GM21528 (cell line): Measurements from ENCODE around the gene GOLGA6L10.
"Not testable (repeated sequence)": the region's sequence is repeated elsewhere in the genome, so short reads cannot be mapped to it uniquely, and the experiment has no call there.

Source experiments
- ATAC-seq: cut with Tn5 transposase; IDR thresholded peaks from one replicate; pipeline ENCODE4 v1.9.1; 2021; ENCODE audit warnings: mild to moderate bottlenecking, moderate library complexity; ENCODE audit not compliant: unreplicated experiment, low FRiP score

The GOLGA6L10 gene, protein sequence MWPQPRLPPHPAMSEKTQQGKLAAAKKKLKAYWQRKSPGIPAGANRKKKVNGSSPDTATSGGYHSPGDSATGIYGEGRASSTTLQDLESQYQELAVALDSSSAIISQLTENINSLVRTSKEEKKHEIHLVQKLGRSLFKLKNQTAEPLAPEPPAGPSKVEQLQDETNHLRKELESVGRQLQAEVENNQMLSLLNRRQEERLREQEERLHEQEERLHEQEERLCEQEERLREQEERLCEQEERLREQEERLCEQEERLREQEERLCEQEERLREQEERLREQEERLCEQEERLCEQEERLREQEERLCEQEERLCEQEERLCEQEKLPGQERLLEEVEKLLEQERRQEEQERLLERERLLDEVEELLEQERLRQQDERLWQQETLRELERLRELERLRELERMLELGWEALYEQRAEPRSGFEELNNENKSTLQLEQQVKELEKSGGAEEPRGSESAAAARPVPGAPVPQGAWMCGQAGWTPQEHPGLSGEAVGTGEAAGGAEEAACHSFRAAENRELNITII

DNA sequence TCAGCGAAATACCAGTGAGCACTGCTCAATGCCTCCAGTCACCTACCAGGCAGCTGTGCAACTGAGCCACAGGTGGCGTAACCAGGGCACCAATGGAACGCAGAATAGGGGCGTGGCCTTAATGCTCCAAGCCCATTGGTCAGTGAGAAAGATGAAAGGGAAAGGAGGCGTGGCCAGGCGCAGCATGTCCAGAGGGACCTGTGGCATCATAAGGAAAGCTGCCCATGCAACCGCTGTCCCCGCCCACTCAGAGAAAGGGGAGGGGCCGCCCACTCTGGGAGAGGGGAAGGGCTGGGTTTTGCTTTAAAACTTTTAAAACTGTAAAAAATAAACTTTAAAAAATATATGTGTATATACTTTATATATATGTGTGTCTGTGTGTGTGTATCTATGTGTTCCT, at the start of gene GOLGA6L10:
TSS of gene GOLGA6L10 (minus strand) at position 101 of the 400 bp plus-strand sequence. CDS start at position 1, 100 bp downstream.
- ATAC-seq: not testable (repeated sequence)

DNA sequence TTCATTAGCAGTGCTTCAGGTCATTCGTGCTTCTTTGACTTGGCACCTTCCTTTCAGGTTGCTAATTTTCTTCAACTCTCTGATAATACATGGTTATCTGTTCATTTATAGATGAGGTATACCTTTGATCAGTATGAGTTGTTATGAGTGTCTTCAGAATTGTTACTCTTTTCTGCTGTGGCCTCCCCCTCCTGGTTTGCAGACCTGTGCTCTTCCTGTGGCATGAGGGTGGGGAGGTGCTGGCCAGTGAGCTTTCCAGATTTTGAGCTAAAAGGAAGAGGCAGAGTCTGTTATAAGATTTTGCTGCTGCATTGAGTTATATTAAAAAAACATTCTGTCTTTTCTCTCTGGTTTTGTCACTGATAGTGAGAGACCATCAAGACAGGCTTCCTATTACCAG, 49.5 kb upstream of the GOLGA6L10 start:
- no peak for ATAC-seq

- no peak for ATAC-seq
Observed at GRCh38 chr15:82397817-82398216, 48.5 kb upstream of the GOLGA6L10 start.

GRCh38 chr15:82395788-82396187, 46.5 kb upstream of the GOLGA6L10 start:
- not testable (repeated sequence) for ATAC-seq

DNA sequence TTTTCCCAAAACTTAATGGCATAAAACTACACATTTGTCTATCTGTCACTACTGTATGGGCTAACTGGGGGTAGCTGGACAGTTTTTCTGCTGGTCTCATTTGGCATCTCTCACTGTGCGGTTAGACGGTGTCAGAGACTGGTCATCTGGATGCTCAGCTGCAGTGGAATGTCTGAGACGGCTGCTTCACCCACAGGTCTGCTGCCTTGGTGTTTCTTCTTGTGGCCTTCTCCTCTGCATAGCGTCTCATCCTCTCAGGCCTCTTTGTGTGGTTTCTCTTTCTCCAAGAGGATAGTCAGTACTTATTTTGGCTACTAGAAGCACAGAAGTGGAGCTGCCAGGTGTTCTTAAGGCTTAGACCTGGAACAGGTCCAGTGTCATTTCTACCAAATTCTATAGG, 44.4 kb upstream of the GOLGA6L10 start:
- no peak for ATAC-seq

DNA sequence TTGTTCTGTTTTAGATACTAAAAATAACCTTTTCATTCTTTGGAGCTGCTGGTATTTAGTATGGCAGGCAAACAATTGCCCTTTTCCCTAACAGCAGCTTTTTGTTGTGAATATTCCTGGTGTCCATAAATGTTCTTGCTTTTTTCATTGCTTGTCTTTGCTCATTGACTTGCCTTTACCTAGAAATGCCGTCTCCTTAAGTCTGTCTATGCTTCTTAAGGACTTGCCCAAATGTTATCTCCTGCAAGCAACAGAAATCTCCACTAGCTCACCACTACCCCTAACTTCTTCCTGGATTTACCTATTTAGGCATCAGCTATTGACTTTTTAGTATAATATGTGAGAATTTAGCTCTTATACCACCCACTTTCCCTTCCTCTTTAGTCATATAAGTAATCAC, 42.8 kb upstream of the GOLGA6L10 start:
- ATAC-seq: not testable (repeated sequence)

- ATAC-seq: not testable (repeated sequence)
Observed at GRCh38 chr15:82390152-82390551, 40.9 kb upstream of the GOLGA6L10 start.

DNA sequence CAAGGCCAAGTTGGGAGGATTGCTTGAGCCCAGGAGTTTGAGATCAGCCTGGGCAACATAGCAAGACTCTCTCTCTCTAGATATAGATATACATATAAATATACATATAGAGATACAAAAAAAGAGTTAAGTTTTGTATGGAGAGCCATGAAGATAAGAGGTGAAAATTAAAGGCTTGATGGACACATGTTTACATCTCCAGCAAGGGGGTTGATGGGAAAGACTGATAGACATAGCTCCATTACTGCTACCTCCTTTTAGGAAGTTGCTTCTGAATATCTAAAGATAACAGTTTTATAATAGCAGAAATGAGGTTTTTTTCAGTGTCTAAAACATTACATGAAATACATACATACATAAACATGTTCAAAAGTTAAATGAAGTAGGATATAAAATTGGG, 37.9 kb upstream of the GOLGA6L10 start:
- ATAC-seq: not testable (repeated sequence)

DNA sequence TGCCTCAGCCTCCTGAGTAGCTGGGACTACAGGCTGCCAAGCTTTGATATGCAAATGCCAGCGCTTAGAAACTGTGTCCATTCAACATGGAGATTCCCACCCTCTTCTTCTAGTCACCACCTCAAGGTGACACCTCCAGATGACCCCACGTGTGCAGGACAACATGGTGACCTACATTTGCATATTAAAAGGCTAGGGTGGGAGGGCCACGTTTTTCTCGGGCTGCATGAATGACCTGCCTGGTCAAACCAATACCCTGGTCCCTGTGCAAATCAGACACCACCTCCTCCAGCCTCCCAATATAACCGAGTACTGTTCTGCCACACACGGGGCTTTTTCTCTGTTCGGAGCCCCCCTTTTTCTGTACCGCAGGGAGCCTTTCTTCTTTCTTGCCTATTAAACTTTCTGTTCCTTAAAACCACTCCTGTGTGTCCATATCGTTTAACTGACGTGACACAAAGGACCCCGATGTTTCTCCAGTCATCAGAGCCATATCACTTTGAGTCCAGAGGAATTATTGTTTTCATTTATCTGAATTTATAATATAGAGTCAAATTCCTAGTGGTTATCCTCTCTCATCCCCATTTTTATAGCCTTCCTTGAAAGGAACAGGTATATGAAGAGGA, 32.2 kb upstream of the GOLGA6L10 start:
- not testable (repeated sequence) for ATAC-seq

DNA sequence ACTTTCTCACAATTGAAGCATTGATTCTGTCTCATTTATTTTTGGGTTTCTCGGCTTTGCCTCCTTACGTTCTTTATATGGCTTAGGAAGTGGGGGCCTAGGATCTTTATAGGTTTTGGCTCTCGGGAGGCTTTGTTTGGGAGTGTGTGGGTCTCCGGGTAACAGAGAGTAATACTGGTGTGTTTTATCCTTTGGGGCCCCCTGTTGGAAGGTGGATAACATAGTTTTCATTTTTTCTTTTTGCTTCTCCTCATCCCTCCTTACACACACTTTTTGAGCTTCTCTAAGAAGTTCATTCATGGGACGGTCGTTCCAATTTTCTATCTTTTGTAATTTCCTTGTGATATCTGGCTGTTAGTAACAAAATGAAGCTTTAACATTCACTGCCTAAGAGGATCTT, 30.3 kb upstream of the GOLGA6L10 start:
- not testable (repeated sequence) for ATAC-seq

- not testable (repeated sequence) for ATAC-seq
Observed at GRCh38 chr15:82373661-82374060, 24.4 kb upstream of the GOLGA6L10 start.

DNA sequence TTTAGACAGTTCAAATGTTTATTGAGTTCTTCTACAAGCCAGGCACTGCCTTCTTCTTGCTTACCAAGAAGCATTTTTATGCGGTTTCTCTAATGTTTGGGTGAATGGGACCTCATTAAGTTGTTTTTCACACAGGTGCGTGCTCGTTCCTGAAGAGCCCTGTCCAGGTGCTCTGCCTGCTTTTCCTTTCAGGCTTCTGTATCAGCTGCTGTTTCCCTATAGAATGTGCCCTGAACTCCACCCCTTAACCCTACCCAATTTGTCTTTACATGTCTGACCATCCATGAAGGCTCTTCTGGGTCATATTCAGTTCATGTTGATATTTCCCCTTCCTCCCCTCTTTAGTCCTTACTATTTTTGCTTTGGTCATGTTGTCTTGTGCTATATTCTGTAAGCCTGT, 22.4 kb upstream of the GOLGA6L10 start:
- ATAC-seq: no peak

GRCh38 chr15:82367790-82368189, 18.5 kb upstream of the GOLGA6L10 start:
- ATAC-seq: not testable (repeated sequence)

DNA sequence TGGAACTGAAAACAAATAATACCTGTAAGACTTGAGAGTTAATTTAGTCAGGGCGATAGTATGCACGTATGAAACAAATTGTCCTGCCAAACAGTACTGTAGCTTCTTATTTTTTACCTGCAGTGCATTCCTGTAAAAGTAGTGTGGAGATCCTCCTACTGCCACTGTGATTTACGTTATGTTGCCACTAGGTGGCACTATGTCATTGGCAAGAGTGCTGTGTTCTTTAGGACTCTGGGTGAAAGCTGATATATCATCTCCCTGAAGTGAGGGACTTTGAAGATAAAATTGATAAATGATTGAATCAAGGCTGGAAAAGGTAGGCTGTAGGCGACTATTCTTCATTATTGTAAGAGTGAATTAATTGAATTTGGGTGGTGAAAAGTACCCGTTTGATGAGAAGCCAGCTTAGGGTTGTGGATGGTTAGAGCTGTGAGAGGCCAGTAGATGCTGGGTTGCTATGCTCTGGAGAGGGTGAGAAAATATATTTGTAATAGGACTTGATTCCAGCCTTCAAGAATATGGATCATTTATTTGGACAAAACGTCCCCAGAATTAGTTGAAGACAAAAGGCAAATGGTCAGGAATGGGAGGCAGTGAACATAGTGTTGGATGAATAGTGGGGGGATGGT, 16.5 kb upstream of the GOLGA6L10 start:
- ATAC-seq: peak; percentile 79

DNA sequence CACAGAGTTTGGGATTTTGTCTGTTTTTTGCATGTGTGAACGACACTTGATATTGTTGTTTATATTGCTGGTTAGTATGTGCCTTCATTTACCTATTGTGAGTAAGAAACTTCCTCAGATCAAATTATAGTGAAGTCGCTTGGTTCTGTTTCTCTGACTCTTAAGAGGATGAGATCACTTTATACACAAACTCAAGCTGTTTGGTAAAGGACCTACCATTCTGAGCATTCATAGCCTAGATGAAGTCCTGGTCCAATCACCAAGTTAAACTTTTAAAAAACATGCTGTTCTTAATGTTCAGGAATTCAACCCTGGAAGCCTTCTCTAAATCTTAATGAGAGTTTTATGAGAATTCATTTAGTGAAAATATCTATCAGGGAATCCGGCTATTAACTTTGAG, 15.3 kb upstream of the GOLGA6L10 start:
- not testable (repeated sequence) for ATAC-seq

DNA sequence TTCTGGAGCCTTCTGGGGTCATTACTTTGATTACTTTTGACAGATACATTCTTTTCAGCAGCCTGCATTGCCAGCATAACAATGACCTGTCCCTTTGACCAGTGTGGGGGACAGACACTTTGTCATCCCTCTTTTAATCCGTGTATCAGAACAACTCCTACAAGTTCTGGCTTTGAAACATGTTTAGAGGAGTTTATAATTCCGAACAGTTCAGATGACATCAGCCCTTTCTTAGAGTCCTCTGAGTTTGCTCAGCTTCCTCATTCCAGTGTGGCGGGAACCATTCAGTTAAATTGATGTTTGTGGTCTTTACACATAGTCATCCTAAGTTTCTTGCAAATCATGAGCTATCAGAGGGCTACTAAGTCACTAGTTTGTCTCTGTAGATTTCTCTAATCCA, 13.5 kb upstream of the GOLGA6L10 start:
- ATAC-seq: not testable (repeated sequence)

GRCh38 chr15:82360618-82361017, 11.3 kb upstream of the GOLGA6L10 start:
- ATAC-seq: not testable (repeated sequence)

- ATAC-seq: not testable (repeated sequence)
Observed at GRCh38 chr15:82355055-82355454, 5.8 kb upstream of the GOLGA6L10 start.

DNA sequence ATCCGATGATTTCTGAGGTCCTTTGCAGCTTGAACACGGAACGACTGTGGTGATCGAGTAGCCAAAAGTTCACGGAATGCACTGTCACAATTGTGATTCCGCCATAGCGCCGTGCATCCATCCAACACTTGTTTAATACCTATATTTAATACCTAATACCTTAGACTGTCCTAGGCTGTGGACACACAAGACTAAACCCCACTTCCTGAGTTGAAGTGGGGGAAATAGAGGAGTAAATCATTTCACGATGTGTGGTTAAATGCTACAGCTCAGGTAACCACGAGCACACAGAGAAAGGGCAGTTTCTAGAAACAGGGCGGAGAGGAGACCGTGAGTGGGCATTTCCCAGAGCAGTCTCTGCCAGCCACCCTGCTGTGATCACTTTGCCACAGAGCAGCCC, 5.3 kb upstream of the GOLGA6L10 start:
- ATAC-seq: not testable (repeated sequence)

GRCh38 chr15:82347645-82348044, 1.6 kb downstream of the GOLGA6L10 start:
- not testable (repeated sequence) for ATAC-seq

DNA sequence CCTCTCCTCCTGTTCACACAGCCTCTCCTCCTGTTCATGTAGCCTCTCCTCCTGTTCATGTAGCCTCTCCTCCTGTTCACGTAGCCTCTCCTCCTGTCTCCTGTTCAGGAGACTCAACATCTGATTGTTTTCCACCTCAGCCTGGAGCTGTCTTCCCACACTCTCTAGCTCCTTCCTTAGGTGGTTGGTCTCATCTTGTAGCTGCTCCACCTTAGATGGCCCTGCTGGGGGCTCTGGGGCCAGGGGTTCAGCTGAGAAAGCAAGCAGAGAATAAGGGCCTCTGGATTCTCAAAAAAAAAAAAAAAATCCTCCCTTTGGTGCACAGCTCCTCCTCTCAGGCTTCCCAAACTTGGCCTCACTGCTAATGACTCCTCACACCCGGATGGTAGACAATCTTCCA, 4.1 kb downstream of the GOLGA6L10 start:
- not testable (repeated sequence) for ATAC-seq
